Cerebellar cortex (tissue), 1 donor: ENCODE data around the gene SLC7A14.

Experiments
- DNase-seq: peaks from one replicate; pipeline ENCODE4 v3.0.0-alpha.2; 2015; ENCODE audit warnings: low spot score

The SLC7A14 gene

GRCh38 chr3:170536712-170537111 lies 49.2 kb downstream of the SLC7A14 start:
- no peak for DNase-seq

GRCh38 chr3:170534227-170534626 lies 51.6 kb downstream of the SLC7A14 start:
- no peak for DNase-seq

- no peak for DNase-seq
Measured at GRCh38 chr3:170532573-170532972, 53.3 kb downstream of the SLC7A14 start.

GRCh38 chr3:170531657-170532335 lies 54.1 kb downstream of the SLC7A14 start:
- peak; percentile 18 for DNase-seq

- no peak for DNase-seq
Measured at GRCh38 chr3:170531054-170531453, 54.8 kb downstream of the SLC7A14 start.

GRCh38 chr3:170529912-170530311 lies 56.0 kb downstream of the SLC7A14 start:
- no peak for DNase-seq

- peak; percentile 78 for DNase-seq
Measured at GRCh38 chr3:170529346-170529745, 56.5 kb downstream of the SLC7A14 start.

GRCh38 chr3:170528726-170529125 lies 57.1 kb downstream of the SLC7A14 start:
- DNase-seq, result peak; percentile 79

GRCh38 chr3:170524073-170524472 lies 61.8 kb downstream of the SLC7A14 start:
- DNase-seq, result no peak

GRCh38 chr3:170523248-170523647 lies 62.6 kb downstream of the SLC7A14 start:
- no peak for DNase-seq

GRCh38 chr3:170522201-170522600 lies 63.7 kb downstream of the SLC7A14 start:
- DNase-seq, result no peak

GRCh38 chr3:170520996-170521395 lies 64.9 kb downstream of the SLC7A14 start:
- DNase-seq, result no peak

GRCh38 chr3:170517242-170517945 lies 68.5 kb downstream of the SLC7A14 start:
- no peak for DNase-seq

GRCh38 chr3:170513642-170514041 lies 72.2 kb downstream of the SLC7A14 start:
- no peak for DNase-seq

- no peak for DNase-seq
Measured at GRCh38 chr3:170511371-170511770, 74.5 kb downstream of the SLC7A14 start.

- no peak for DNase-seq
Measured at GRCh38 chr3:170508839-170509238, 77.0 kb downstream of the SLC7A14 start.

- DNase-seq, result no peak
Measured at GRCh38 chr3:170508291-170508690, 77.6 kb downstream of the SLC7A14 start.

GRCh38 chr3:170507063-170507462 lies 78.8 kb downstream of the SLC7A14 start:
- no peak for DNase-seq

- DNase-seq, result no peak
Measured at GRCh38 chr3:170506556-170506955, 79.3 kb downstream of the SLC7A14 start.

- no peak for DNase-seq
Measured at GRCh38 chr3:170502297-170502696, 83.6 kb downstream of the SLC7A14 start.

GRCh38 chr3:170500995-170501394 lies 84.9 kb downstream of the SLC7A14 start:
- DNase-seq, result no peak

- DNase-seq, result no peak
Measured at GRCh38 chr3:170500462-170500861, 85.4 kb downstream of the SLC7A14 start.

GRCh38 chr3:170499562-170500156 lies 86.2 kb downstream of the SLC7A14 start:
- DNase-seq, result peak; percentile 32
